Transverse colon (tissue), 4 donors: Measurements from ENCODE around the gene AGPAT4.

Source experiments
- POLR2A ChIP-seq: fragments of 450-650 bp; IDR thresholded peaks from one replicate; pipeline ENCODE4 v1.6.1; 2016; ENCODE audit warnings: antibody characterized with exemption, mild to moderate bottlenecking, moderate library complexity
- POLR2AphosphoS5 ChIP-seq, 3 donors: sonication (generic); formaldehyde crosslinking; IDR thresholded peaks; one replicate each; pipeline ENCODE4 v1.6.1; 2016; ENCODE audit warnings: antibody characterized with exemption in 3 of 3
- TF ChIP-seq, protein P1 (sequence below), 5 experiments: fragments of 200-600 bp in 3 of 5; fragments of 450-650 bp in 2 of 5; sonication (generic) in 3 of 5; IDR thresholded peaks; 1 replicate in 2 of 5; 2 replicates in 3 of 5; pipeline ENCODE4 v1.5.1; 2016 to 2017; ENCODE audit warnings: antibody characterized with exemption in 5 of 5, inconsistent platforms in 3 of 5, mild to moderate bottlenecking in 2 of 5, moderate library complexity in 1 of 5

DNA sequence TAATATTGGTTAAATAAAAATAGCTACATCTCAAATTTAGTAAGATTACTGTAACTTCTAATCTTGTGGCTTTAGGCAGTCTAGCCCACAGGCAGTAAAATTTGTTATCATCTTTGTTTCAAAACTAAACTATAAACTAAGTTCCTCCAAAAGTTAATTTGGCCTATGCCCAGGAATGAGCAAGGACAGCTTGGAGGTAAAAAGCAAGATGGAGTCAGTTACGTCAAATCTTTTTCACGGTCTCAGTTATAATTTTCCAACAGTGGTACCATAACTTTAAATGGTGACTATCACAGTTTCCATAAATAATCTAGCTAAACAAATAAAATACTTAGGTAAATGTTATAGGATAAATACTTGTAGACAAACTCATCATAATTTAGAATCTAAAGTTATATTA, 63.0 kb downstream of the AGPAT4 start:
- TF ChIP-seq POLR2A: no peak
- TF ChIP-seq, protein P1, sequence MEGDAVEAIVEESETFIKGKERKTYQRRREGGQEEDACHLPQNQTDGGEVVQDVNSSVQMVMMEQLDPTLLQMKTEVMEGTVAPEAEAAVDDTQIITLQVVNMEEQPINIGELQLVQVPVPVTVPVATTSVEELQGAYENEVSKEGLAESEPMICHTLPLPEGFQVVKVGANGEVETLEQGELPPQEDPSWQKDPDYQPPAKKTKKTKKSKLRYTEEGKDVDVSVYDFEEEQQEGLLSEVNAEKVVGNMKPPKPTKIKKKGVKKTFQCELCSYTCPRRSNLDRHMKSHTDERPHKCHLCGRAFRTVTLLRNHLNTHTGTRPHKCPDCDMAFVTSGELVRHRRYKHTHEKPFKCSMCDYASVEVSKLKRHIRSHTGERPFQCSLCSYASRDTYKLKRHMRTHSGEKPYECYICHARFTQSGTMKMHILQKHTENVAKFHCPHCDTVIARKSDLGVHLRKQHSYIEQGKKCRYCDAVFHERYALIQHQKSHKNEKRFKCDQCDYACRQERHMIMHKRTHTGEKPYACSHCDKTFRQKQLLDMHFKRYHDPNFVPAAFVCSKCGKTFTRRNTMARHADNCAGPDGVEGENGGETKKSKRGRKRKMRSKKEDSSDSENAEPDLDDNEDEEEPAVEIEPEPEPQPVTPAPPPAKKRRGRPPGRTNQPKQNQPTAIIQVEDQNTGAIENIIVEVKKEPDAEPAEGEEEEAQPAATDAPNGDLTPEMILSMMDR (IDR thresholded peaks at IDR 0.05): no peak
- TF ChIP-seq POLR2AphosphoS5 (IDR thresholded peaks at IDR 0.05): no peak
